ENCODE results near the gene OVCA2. TPM values are rescaled to one million over a fixed set of nuclear protein-coding genes. Genes with fewer than 3 reads are reported as not detected.

Gene OVCA2
- total and polyA plus RNA-seq, 8 donors, result 3.1 to 83.4 (median 31.9) TPM; not detected in 1

DNA sequence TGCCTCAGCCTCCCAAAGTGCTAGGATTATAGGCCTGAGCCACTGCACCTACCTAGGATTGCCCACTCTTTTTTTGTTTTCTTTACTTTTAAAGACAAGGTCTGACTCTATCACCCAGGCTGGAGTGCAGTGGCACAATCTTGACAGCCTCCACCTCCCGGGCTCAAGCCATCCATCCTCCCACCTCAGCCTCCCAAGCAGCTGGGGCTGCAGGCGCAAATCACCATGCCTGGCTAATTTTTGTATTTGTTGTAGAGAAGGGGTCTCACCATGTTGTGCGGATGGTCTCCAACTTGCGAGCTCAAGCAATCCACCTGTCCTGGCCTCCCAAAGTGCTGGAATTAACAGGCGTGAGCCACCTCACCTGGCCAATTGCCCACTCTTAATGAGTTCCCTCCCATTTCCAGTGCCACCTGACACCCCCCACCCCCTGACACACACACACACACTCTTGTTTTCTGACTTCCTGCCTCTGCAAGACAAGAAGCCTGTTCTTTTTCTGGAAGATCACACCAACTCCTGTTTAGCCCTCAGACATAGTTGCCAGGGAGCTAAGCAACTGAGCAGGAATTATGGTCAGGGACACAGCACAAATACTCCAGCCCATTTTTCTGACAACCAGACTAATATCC is 2.6 kb downstream of the OVCA2 start:
- peak overlapping the region in 2 of 5 donors; percentile 2 to 27 for H3K27ac ChIP-seq
- H3K4me3 ChIP-seq, result no peak overlapping the region
- H3K4me1 ChIP-seq, result peaks cover 32 to 49% (median 41%) of the 10 kb centered on the region in 4 donors
- H3K36me3 ChIP-seq, result peaks cover 9 to 33% (median 26%) of the 10 kb centered on the region in 4 donors
- WGBS, 5 donors, result 91 to 95% (median 94%) methylated on average over 5 of the region's 5 CpGs
- H3K27me3 ChIP-seq, result peaks cover 0 to 19% (median 1%) of the 10 kb centered on the region in 3 donors
- no peak for DNase-seq
- intact Hi-C loops (cut with DNase I; ENCODE audit: low total_unique reads), result no loop called here
- H3K9me3 ChIP-seq, result no peaks in the 10 kb centered on the region
- TF ChIP-seq EP300 (IDR thresholded peaks at IDR 0.05) (no peak), POLR2A (IDR thresholded peaks at IDR 0.05) (no peak), POLR2AphosphoS5 (IDR thresholded peaks at IDR 0.05) (no peak)
- TF ChIP-seq, protein P1, sequence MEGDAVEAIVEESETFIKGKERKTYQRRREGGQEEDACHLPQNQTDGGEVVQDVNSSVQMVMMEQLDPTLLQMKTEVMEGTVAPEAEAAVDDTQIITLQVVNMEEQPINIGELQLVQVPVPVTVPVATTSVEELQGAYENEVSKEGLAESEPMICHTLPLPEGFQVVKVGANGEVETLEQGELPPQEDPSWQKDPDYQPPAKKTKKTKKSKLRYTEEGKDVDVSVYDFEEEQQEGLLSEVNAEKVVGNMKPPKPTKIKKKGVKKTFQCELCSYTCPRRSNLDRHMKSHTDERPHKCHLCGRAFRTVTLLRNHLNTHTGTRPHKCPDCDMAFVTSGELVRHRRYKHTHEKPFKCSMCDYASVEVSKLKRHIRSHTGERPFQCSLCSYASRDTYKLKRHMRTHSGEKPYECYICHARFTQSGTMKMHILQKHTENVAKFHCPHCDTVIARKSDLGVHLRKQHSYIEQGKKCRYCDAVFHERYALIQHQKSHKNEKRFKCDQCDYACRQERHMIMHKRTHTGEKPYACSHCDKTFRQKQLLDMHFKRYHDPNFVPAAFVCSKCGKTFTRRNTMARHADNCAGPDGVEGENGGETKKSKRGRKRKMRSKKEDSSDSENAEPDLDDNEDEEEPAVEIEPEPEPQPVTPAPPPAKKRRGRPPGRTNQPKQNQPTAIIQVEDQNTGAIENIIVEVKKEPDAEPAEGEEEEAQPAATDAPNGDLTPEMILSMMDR (IDR thresholded peaks at IDR 0.05), result no peak

DNA sequence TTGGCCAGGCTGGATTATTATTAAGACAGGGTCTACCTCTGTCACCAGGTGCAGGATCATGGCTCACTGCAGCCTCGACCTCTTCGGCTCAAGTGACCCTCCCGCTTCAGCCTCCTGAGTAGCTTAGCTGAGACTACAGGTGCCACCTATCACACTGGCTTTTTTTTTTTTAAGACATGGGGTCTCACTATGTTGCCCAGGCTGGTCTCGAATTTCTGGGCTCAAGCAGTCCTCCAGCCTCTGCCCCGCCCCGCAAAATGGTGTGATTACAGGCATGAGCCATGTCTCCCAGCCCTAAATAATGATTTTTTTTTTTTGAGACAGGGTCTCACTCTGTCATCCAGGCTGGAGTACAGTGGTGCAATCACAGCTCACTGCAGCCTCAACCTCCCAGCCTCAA is 5.8 kb downstream of the OVCA2 start:
- intact Hi-C loops (cut with DNase I; ENCODE audit: low total_unique reads), result no loop called here
- no peaks in the 10 kb centered on the region for H3K9me3 ChIP-seq
- TF ChIP-seq, protein P1 (IDR thresholded peaks at IDR 0.05), result no peak
- H3K27me3 ChIP-seq, result peaks cover 0 to 44% (median 17%) of the 10 kb centered on the region in 3 donors
- 86 to 94% (median 89%) methylated on average over 6 of the region's 6 CpGs for WGBS, 5 donors
- H3K4me3 ChIP-seq, result no peak overlapping the region
- H3K27ac ChIP-seq, result no peak overlapping the region
- peaks cover 9 to 22% (median 19%) of the 10 kb centered on the region in 4 donors for H3K36me3 ChIP-seq
- peaks cover 35 to 55% (median 46%) of the 10 kb centered on the region in 4 donors for H3K4me1 ChIP-seq
- no peak for DNase-seq

DNA sequence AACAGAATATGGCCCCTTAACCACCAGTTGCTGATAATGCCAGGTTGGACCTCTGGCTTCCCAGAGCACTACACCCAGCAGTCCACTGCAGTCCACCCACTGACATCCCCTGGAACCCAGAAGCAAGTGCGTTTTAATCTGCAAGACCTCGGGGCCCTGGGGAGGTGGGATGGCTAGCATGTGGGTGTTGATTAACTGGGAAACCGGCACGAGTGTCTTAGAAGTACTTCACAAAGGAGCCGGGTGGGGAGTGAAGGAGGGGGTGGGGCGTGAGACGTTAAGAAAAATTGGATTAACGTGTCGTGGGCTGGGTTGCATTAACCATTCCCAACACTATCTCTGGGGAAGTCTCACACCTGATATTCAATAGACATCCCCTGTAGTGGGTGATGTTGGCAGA is 7.0 kb downstream of the OVCA2 start:
- DNase-seq, result peak in 1 of 2 donors; percentile 42
- no peak for TF ChIP-seq POLR2AphosphoS5 (IDR thresholded peaks at IDR 0.05)
- TF ChIP-seq, protein P1 (IDR thresholded peaks at IDR 0.05), result no peak
- TF ChIP-seq EP300 (IDR thresholded peaks at IDR 0.05), result no peak
- TF ChIP-seq POLR2A (IDR thresholded peaks at IDR 0.05), result no peak
- Histone ChIP-seq H3K4me3 (peak overlapping the region; percentile 59 to 85 (median 76)), H3K36me3 (peaks cover 0 to 11% (median 7%) of the 10 kb centered on the region in 4 donors), H3K27ac (peak overlapping the region in 1 of 5 donors; percentile 79), H3K9me3 (no peaks in the 10 kb centered on the region), H3K4me1 (peaks cover 33 to 52% (median 41%) of the 10 kb centered on the region in 4 donors), H3K27me3 (peaks cover 0 to 54% (median 20%) of the 10 kb centered on the region in 3 donors)
- WGBS, 5 donors, result 8 to 17% (median 11%) methylated on average over 9 of the region's 9 CpGs
- intact Hi-C loops (cut with DNase I; ENCODE audit: low total_unique reads), result no loop called here

DNA sequence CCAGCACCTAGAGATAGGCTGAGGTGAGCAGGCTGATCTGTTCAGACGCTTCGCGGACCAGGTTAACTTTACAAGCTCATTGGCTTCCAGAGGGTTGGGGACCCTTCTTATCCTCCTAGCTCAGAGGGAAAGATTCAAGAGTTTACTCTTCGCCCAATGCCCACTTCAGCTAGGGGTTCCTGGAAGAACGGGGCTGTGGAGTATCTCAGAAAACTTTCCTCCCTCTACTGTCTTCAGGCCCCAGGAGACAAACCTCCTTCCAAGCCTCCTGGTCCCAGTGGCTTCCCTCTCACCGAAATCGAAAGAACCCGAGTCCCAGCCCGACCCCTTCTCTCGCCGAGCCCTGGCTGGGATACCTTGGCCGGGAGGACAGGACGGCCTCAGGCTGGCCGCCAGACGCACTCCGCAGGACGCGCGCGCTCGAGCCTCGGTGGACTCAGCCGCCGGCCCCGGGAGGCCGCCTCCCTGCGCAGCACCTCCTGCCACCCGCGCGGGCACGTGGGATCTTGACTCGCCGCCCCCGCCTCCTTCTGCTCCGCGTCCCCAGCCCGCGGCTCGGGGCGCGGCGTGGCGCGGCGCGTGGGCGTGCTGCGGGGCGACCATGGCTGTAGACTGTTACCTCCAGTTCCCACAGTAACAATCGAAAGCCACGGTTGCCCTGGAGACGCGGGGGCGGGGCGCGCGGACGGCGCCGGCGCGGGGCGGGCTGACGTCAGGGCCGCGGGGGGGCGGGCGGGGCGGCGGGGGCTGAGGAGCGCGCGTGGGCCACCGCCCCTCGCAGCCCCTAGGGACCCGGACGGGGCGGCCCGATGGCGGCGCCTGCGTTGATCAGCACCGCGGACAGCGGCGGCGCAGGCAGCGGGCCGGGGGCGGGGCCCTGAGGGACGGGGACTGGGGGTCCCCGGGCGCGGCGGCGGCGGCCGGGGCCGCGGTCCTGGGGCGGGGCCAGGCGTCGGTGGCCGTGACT is 7.8 kb downstream of the OVCA2 start:
- Histone ChIP-seq H3K36me3 (peaks cover 0 to 3% (median under 1%) of the 10 kb centered on the region in 4 donors), H3K4me3 (peak overlapping the region; percentile 59 to 85 (median 76)), H3K9me3 (no peaks in the 10 kb centered on the region), H3K4me1 (peaks cover 36 to 52% (median 46%) of the 10 kb centered on the region in 4 donors), H3K27ac (peak overlapping the region; percentile 53 to 81 (median 58)), H3K27me3 (peaks cover 0 to 62% (median 27%) of the 10 kb centered on the region in 3 donors)
- WGBS, 5 donors, result 1 to 8% (median 3%) methylated on average over 14 to 104 of the region's 104 CpGs
- DNase-seq, result peak; percentile 89 to 95
- peak in 1 of 3 donors; percentile 29 for TF ChIP-seq POLR2AphosphoS5 (IDR thresholded peaks at IDR 0.05)
- TF ChIP-seq POLR2A (IDR thresholded peaks at IDR 0.05), result no peak
- intact Hi-C loops (cut with DNase I; ENCODE audit: low total_unique reads), result no loop called here

All from stomach (tissue), 9 donors.